ENCODE measurements around the gene PIM3.
"Not testable (repeated sequence)": the region's sequence is repeated elsewhere in the genome, so short reads cannot be mapped to it uniquely, and the experiment has no call there.

The PIM3 gene

DNA sequence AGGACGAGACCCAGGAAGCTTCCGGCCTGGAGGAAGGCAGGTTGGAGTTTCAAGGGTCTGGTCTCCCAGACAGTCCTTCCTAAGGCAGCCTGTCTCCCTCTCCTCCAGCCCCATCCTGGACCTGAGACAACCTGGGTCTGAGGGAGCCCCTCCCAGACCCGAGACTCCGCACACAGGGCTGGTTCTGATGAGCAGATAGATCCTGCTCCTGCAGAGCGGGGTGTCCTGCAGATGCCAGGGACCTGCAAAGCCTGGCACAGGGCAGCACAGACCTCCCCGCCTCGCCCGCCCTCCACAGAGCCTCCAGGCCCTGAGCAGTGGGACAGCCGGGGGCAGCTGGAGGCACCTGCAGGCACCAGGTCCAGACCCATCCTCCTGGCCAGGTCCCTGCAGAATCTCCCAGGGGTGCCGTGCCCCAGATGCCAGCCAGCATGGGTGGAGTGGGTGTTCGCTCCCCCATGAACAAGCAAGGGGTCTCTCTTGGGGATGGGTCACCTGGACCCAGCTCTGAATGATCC lies 7.8 kb downstream of the PIM3 start:
- no peak for DNase-seq (ENCODE audit: low spot score)

DNA sequence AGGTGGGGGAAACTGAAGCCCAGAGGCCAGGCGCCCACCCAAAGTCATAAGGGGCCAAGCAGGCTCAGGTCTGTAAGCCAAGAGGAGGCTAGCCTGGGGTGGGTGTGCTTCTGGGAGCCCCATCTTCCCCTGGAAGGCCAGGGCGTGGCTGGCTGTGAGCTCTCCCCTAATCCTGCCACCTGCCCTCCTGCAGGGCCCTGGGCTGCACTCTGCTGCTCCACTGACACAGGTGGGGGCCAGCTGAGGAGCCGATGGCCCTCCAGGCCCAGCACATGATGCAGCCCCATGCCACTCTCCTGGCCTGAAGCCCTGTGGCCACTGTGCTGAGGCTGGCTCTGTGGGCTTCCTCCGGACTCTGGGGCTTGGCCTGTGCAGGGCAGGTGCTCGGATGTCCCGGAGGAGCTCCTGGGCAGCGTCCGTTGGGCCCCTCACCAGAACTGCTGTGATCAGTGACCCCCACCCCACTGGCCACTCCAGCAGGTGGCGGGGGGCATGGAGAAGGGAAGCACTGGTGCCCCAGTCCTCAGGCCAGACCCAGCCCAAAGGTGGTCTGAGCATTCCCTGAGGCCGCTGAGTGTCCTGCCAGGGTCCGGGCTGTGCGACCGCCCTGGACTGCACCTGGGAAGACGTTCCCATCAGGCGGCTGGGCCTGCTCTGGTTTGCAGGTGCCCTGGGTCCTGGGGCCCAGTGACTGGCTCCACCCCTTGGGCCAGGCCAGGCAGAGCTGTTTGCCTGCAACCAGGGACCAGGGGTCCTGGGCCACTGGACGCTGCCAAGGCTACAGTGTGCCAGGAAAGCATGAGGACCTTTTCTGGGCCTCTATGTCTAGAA lies 8.5 kb downstream of the PIM3 start:
- no peak for DNase-seq (ENCODE audit: low spot score)

DNA sequence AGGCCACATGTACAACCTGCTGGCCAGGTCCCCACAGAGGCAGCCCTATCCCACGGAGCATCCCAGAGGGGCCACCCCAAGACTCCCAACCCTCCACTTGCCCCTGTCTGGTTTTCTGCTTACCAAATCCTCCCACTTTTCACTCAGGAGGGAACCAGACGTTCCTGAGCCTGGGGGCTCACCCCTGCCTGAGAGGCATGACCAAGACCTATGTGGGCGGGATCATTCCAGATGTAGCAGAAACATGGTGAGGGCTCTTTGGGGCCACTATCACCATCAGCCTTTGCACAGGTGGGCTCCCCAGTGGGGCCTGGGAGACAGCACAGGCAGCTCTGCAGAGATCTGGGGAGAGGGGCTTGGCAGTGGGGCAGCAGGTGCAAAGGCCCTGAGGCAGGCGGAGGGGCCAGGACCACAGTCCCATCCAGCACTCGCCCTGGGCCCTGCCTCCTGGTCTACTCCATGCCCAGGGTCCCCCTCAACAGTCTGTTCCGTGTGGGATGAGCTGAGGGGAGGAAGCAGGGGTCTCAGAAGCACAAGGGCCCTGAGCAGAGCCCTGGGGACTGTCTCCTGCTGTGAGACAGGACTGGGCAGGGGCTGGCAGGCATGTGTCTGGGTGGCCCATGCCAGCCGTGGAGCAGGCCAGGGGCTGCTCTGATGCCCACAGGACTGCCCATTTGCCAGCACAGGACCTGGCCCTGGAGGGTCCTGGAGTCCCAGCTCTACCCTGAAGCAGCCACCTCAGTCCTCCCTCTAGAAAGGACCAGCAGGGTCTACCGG lies 9.4 kb downstream of the PIM3 start:
- no peak for DNase-seq (ENCODE audit: low spot score)

DNA sequence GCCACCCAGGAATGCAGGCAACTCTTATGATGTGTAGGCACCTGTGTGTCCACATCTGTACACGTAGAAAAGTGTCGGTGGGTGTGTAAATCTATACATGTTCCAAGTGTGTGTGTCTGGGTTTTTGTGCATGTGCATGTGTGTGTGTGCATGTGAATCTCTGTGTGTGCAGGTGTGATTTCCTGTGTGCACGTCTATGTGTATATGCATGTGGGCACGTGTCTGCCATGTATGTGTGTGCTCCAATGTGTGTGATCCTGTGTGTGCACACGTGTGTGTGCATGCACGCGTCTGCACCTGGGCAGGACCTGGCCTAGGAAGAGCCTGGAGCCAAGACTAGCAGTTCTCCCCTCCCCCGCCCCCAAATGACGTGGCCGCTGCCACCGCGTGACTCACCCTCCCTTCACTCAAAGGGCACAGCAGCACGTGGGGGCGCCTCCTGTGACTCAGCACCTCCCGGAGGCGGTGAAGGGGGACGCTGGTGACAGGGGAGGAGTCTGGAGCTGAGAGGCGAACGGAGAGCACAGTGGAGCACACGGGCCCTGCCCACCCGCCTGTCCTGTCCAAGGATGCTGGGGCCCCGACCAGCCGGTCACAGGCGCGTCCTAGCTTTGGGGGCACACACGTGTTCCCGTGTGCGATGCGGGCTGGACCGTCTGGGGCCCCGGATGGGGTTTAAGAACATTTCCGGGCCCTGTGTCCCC lies 10.1 kb downstream of the PIM3 start:
- peak; percentile 87 for DNase-seq (ENCODE audit: low spot score)

DNA sequence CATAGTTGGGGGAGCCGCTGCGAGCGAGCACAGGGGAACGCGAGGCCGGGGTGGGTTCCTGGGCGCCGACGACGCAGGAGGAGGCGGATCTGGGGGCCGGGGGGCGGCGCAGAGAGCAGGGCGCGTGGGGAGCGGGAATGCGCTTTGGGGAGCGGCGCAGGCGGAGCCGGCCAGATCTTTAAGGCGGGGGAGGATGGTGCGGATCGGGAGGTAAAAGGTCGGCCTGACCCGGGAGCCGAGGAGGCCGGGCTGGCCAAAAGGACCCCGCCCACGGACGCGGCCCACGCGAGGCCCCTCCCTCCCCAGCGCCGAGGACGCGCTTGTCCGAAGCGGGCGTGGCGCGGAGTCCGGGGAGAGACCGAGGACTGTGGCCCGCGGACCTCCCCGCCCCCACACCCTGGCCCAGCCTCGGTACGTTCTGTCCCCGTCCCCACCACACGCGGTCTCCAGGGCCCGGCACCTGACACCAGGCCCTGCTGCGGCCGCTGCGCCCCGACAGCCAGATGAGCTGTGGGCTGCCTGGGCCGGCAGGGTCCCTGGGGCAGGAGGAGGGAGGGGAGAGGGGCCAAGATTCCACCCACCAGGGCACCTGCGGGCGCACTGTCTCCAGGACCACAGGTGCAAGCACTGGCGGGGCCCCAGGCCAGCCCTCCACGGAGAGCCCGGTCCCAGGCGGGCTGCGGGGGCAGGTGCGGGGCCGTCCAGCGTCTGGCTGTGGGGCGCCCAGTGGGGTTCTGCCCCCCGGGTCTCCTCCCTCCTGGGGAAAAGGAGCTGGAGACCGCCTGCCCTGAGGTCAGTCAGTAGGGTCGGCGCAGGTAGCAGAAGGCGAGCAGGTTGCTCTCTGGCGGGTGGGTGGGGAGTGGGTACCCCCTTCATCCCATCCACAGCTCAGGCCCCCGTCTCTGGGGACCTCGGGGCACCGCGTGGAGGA lies 10.9 kb downstream of the PIM3 start:
- DNase-seq (ENCODE audit: low spot score): peak; percentile 8

DNA sequence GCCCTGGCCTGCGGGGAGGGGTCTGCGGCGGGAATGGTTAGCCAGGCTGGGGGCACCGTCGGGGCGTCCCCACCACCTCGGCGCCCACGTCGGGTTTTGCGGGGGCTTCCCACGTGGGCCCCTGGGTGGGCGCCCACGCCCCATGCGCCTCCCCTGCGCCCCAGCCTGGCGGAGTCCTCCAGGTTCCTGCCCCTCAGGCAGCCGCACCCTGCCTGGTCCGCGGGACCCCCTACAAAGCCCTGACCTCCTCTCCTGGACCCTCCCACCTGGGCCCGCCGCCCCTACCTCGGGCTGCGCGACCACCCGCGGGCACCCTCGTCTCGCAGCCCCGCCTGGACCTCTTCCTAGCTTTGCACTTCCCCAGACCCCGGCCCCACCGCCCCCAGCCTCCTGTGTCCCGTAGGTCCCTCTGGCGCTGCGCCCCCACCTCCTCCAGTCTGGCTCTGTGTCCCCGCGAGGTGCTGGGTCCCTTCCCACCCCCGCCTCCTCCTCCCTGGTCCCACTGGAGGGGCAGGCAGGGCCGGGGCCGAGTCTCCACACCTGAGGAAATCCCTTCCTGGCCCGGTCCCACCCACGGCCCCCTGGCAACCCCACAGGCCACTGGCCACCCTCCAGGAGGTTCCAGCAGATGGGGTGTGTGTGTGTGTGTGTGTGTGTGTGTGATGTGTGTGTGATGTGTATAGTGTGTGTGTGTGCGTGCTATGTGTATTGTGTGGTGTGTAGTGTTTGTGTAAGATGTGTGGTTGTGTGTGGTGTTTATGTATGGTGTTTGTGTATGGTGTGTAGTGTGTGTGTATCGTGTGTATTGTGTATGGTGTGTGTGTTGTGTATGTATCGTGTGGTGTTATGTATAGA lies 11.8 kb downstream of the PIM3 start:
- DNase-seq (ENCODE audit: low spot score): no peak

DNA sequence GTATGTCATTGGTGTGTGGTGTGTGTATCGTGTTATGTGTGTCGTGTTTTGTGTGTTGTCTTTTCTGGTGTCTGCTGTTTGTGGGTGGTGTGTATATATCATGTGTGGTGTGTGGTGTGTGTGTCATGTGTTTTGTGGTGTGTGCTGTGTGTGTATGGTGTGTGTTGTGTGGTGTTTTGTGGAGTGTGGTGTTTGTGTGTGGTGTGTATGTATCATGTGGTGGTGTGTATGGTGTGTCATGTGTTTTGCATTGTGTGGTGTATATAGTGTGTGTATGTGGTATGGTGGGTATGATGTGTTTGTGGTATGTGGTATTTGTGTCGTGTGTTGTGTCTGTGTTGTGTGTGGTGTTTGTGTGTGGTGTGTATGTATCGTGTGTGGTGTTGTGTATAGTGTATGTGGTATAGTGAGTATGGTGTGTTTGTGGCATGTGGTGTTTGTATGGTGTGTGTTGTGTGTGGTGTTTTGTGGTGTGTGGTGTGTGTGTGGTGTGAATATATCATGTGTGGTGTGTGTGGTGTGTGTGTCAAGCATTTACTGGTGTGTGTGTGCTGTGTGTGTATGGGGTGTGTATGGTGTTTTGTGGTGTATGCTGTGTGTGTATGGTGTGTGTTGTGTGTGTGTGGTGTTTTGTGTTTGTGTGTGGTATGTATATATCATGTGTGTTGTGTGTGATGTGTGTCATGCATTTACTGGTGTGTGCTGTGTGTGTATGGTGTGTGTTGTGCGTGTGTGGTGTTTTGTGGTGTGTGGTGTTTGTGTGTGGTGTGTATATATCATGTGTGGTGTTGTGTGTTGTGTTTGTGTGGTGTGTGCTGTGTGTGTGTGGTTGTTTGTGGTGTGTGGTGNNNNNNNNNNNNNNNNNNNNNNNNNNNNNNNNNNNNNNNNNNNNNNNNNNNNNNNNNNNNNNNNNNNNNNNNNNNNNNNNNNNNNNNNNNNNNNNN lies 12.7 kb downstream of the PIM3 start:
- no peak for DNase-seq (ENCODE audit: low spot score)

DNA sequence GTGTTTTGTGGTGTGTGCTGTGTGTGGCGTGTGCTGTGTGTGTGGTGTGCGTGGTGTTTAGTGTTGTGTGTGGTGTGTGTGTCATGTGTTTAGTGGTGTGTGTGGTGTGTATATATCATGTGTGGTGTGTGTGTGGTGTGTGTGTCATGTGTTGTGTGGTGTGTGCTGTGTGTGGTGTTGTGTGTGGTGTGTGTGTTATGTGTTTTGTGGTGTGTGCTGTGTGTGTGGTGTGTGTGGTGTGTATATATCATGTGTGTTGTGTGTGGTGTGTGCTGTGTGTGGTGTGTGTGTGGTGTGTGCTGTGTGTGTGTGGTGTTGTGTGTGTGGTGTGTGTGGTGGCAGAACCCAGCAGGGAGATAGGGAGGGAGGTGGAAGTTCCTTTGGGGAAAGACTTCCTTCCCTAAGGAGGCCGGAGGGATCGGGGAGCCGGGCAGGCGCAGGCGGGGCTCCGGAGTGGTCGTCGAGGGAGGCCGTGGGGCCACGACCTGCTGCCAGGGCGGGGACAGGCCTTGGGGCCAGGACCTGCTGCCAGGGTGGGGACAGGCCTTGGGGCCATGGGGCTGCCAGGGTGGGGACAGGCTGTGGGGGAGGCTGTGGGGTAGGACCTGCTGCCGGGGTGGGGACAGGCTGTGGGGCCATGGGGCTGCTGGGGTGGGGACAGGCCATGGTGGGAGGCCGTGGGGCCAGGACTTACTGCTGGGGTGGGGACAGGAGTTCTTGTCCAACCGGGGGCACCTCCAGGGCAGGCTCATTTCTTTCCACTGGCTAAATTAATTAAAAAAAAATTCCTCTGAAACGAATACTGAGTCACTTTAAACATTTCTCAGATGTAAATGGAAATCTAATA lies 15.2 kb downstream of the PIM3 start:
- no peak for DNase-seq (ENCODE audit: low spot score)

DNA sequence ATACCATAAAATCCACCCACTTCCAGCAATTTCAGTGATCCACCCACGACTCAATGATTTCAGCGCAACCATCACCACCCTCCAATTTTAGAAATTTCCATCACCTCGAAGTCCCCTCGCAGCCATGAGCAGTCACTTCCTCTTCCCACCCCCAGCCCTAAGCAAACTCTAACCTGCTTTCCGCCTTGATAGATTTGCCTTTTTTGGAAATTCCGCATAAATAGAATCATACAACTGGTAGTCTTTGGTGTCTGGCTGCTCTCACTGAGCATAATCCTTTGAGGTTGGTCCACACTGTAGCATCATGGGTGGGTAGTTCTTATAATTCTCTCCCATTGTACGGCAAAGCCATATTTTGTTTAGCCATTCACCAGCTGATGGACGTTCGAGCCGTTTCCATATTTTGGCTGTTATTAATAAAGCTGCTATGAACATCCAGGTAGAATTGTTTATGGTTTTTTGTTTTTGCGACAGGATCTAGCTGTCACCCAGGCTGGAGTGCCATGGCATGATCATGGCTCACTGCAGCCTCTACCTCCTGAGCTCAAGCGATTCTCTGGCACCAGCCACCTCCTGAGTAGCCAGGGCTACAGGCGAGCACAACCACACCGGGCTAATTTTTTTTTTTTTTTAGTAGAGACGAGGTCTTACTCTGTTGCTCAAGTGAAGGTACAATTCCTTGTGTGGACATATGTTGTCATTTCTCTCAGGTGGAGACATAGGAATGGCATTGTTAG lies 16.0 kb downstream of the PIM3 start:
- DNase-seq (ENCODE audit: low spot score): no peak

GRCh38 chr22:49977578-49977977 lies 17.0 kb downstream of the PIM3 start:
- no peak for DNase-seq (ENCODE audit: low spot score)

DNA sequence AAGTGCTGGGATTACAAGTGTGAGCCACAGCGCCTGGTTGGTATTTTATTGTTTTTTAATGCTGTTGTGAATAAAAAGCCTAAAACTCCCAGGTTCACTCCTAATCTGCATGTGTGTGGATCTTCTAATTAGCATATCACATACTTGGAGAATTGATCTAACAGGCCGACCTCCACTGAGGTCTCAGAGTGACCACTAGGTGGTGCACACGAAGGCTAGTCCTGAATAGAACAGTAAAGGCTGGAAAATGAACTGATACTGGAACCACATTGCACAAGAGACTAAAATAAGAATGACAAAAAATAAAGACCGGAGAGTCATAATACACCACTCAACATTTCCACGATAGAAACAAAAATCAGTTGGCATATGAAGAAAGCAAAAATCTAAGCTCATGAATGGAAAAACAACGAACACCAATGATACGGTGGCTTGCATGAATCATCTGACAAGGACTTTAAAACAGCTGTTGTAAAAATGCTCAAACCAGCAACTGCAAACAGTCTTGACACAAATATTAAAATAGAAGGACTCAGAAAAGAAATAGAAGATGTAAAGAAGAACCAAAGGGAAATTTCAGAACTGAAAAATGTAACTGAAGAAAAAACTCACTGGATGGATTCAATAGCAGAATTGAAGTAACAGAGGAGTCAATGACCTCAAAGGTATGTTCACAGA lies 19.2 kb downstream of the PIM3 start:
- DNase-seq (ENCODE audit: low spot score): peak; percentile 58

GRCh38 chr22:49981799-49982198 lies 21.2 kb downstream of the PIM3 start:
- DNase-seq (ENCODE audit: low spot score): not testable (repeated sequence)

GRCh38 chr22:49983148-49984042 lies 22.8 kb downstream of the PIM3 start:
- no peak for DNase-seq (ENCODE audit: low spot score)

GRCh38 chr22:49986325-49986724 lies 25.8 kb downstream of the PIM3 start:
- no peak for DNase-seq (ENCODE audit: low spot score)

GRCh38 chr22:49989826-49990225 lies 29.3 kb downstream of the PIM3 start:
- not testable (repeated sequence) for DNase-seq (ENCODE audit: low spot score)

DNA sequence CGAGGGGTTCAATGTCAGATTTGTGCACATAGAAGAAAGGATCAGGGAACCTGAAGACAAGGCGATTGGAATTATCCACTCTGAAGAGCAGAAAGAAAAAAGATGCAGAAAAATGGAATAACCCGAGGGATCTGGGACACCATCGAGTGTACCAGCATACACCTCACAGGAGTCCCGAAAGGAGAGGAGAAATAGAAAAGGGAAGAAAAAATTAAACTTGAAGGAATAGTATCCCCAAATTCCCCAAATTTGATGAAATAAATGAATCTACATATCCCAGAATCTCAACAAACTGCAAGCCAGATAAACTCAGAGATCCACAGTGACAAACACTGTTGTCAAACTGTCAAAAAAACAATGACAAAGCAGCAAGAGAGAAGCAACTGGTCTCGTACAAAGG lies 30.6 kb downstream of the PIM3 start:
- no peak for DNase-seq (ENCODE audit: low spot score)
